GF-D8 (cell line): ENCODE measurements around the gene MZT2B.
"Not testable (repeated sequence)": the region's sequence is repeated elsewhere in the genome, so short reads cannot be mapped to it uniquely, and the experiment has no call there.

Experiments
- DNase-seq: peaks from one replicate; lab custom pipeline; 2025; lab: John Stamatoyannopoulos, UW

The MZT2B gene

GRCh38 chr2:130152816-130153595, 29.1 kb upstream of the MZT2B start:
- no peak for DNase-seq

GRCh38 chr2:130153721-130154422, 28.2 kb upstream of the MZT2B start:
- not testable (repeated sequence) for DNase-seq

GRCh38 chr2:130154423-130154770, 27.7 kb upstream of the MZT2B start:
- DNase-seq, result not testable (repeated sequence)

- DNase-seq, result no peak
Measured at GRCh38 chr2:130154773-130155765, 27.0 kb upstream of the MZT2B start.

- DNase-seq, result peak; percentile 7
Measured at GRCh38 chr2:130155956-130156623, 26.0 kb upstream of the MZT2B start.

GRCh38 chr2:130156624-130157004, 25.4 kb upstream of the MZT2B start:
- no peak for DNase-seq

- DNase-seq, result peak; percentile 73
Measured at GRCh38 chr2:130157354-130157753, 24.7 kb upstream of the MZT2B start.

GRCh38 chr2:130157825-130158514, 24.1 kb upstream of the MZT2B start:
- DNase-seq, result peak; percentile 80

- no peak for DNase-seq
Measured at GRCh38 chr2:130158631-130159030, 23.4 kb upstream of the MZT2B start.

GRCh38 chr2:130159376-130159775, 22.7 kb upstream of the MZT2B start:
- not testable (repeated sequence) for DNase-seq

GRCh38 chr2:130160131-130160530, 21.9 kb upstream of the MZT2B start:
- DNase-seq, result no peak

GRCh38 chr2:130160838-130161705, 21.0 kb upstream of the MZT2B start:
- not testable (repeated sequence) for DNase-seq

- not testable (repeated sequence) for DNase-seq
Measured at GRCh38 chr2:130162486-130162885, 19.6 kb upstream of the MZT2B start.

- no peak for DNase-seq
Measured at GRCh38 chr2:130162968-130163367, 19.1 kb upstream of the MZT2B start.

- DNase-seq, result no peak
Measured at GRCh38 chr2:130165293-130166016, 16.6 kb upstream of the MZT2B start.

GRCh38 chr2:130166611-130167010, 15.5 kb upstream of the MZT2B start:
- not testable (repeated sequence) for DNase-seq

- not testable (repeated sequence) for DNase-seq
Measured at GRCh38 chr2:130169163-130169562, 12.9 kb upstream of the MZT2B start.

- DNase-seq, result no peak
Measured at GRCh38 chr2:130169896-130170295, 12.2 kb upstream of the MZT2B start.

GRCh38 chr2:130174866-130175265, 7.2 kb upstream of the MZT2B start:
- not testable (repeated sequence) for DNase-seq
